ENCODE results near the gene VEZT. TPM values are rescaled to one million over a fixed set of nuclear protein-coding genes. Genes with fewer than 3 reads are reported as not detected.
A peak's percentile ranks its signal among the peaks of the same experiment; 100 is the strongest.

VEZT gene
- total RNA-seq, 2 donors from 2014 or later: 146 to 201 TPM

GRCh38 chr12:95224202-95225170 lies 6.9 kb downstream of the VEZT start:
- Histone ChIP-seq H3K27ac (ENCODE audit: low read depth, low read length) (no peak overlapping the region), H3K9me3 (ENCODE audit: control insufficient read depth, low read length) (no peaks in the 10 kb centered on the region), H3K36me3 (ENCODE audit: control insufficient read depth, insufficient read depth, low read length) (peaks cover 50% of the 10 kb centered on the region), H3K4me1 (ENCODE audit: control insufficient read depth, insufficient read depth, low read length) (no peaks in the 10 kb centered on the region), H3K9ac (ENCODE audit: extremely low read depth, low read length, poor library complexity, severe bottlenecking) (no peak overlapping the region), H3K4me3 (ENCODE audit: low read length) (no peak overlapping the region), H3K27me3 (ENCODE audit: control insufficient read depth, insufficient read depth, low read length, poor library complexity, severe bottlenecking) (no peaks in the 10 kb centered on the region)
- TF ChIP-seq, protein P1, sequence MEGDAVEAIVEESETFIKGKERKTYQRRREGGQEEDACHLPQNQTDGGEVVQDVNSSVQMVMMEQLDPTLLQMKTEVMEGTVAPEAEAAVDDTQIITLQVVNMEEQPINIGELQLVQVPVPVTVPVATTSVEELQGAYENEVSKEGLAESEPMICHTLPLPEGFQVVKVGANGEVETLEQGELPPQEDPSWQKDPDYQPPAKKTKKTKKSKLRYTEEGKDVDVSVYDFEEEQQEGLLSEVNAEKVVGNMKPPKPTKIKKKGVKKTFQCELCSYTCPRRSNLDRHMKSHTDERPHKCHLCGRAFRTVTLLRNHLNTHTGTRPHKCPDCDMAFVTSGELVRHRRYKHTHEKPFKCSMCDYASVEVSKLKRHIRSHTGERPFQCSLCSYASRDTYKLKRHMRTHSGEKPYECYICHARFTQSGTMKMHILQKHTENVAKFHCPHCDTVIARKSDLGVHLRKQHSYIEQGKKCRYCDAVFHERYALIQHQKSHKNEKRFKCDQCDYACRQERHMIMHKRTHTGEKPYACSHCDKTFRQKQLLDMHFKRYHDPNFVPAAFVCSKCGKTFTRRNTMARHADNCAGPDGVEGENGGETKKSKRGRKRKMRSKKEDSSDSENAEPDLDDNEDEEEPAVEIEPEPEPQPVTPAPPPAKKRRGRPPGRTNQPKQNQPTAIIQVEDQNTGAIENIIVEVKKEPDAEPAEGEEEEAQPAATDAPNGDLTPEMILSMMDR (conservative IDR thresholded peaks at IDR 0.05): no peak
- DNase-seq: no peak
- Mint-ChIP-seq H3K27ac (no peak overlapping the region), H3K36me3 (ENCODE audit: low read depth) (peaks cover 42% of the 10 kb centered on the region), H3K27me3 (ENCODE audit: insufficient read depth) (no peaks in the 10 kb centered on the region), H3K4me1 (peaks cover 38% of the 10 kb centered on the region), H3K9me3 (peaks cover 2% of the 10 kb centered on the region), H3K4me3 (no peak overlapping the region)
- 93 to 94% methylated on average over 5 to 8 of the region's 8 CpGs for WGBS, 2 experiments (ENCODE audit: insufficient coverage in 1 of 2, insufficient read length in 1 of 2)

GRCh38 chr12:95225645-95226212 lies 8.1 kb downstream of the VEZT start:
- H3K27ac Mint-ChIP-seq: no peak overlapping the region
- H3K27ac ChIP-seq (ENCODE audit: low read depth, low read length): no peak overlapping the region

GRCh38 chr12:95227818-95228356 lies 10.3 kb downstream of the VEZT start:
- Histone ChIP-seq H3K27ac (ENCODE audit: low read depth, low read length) (no peak overlapping the region), H3K27me3 (ENCODE audit: control insufficient read depth, insufficient read depth, low read length, poor library complexity, severe bottlenecking) (no peaks in the 10 kb centered on the region), H3K9me3 (ENCODE audit: control insufficient read depth, low read length) (peaks cover 9% of the 10 kb centered on the region), H3K36me3 (ENCODE audit: control insufficient read depth, insufficient read depth, low read length) (peaks cover 43% of the 10 kb centered on the region), H3K4me3 (ENCODE audit: low read length) (peak overlapping the region; percentile 34), H3K9ac (ENCODE audit: extremely low read depth, low read length, poor library complexity, severe bottlenecking) (no peak overlapping the region), H3K4me1 (ENCODE audit: control insufficient read depth, insufficient read depth, low read length) (peaks cover 4% of the 10 kb centered on the region)
- H3K9me3 Mint-ChIP-seq: peaks cover 6% of the 10 kb centered on the region
- TF ChIP-seq, protein P1 (conservative IDR thresholded peaks at IDR 0.05): no peak
- H3K4me3 Mint-ChIP-seq: no peak overlapping the region
- peaks cover 39% of the 10 kb centered on the region for H3K36me3 Mint-ChIP-seq (ENCODE audit: low read depth)
- no peak for DNase-seq
- 86 to 100% methylated on average over 1 of the region's 3 CpGs for whole genome bisulfite sequencing, 2 experiments (ENCODE audit: insufficient coverage in 1 of 2, insufficient read length in 1 of 2)
- H3K27ac Mint-ChIP-seq: peak overlapping the region; percentile 19
- no peaks in the 10 kb centered on the region for H3K27me3 Mint-ChIP-seq (ENCODE audit: insufficient read depth)
- peaks cover 37% of the 10 kb centered on the region for H3K4me1 Mint-ChIP-seq

More at GRCh38 chr12:95225645-95226212, 8.1 kb downstream of the VEZT start:
- peaks cover 33% of the 10 kb centered on the region for H3K36me3 Mint-ChIP-seq (ENCODE audit: low read depth)
- no peaks in the 10 kb centered on the region for H3K27me3 ChIP-seq (ENCODE audit: control insufficient read depth, insufficient read depth, low read length, poor library complexity, severe bottlenecking)
- DNase-seq: no peak
- H3K4me3 ChIP-seq (ENCODE audit: low read length): no peak overlapping the region
- TF ChIP-seq, protein P1 (conservative IDR thresholded peaks at IDR 0.05): no peak
- H3K4me1 Mint-ChIP-seq: peaks cover 45% of the 10 kb centered on the region
- no peaks in the 10 kb centered on the region for H3K27me3 Mint-ChIP-seq (ENCODE audit: insufficient read depth)
- WGBS, 2 experiments (ENCODE audit: insufficient coverage in 1 of 2, insufficient read length in 1 of 2): 90% methylated on average over 1 of the region's 1 CpG
- no peaks in the 10 kb centered on the region for H3K9me3 Mint-ChIP-seq
- no peak overlapping the region for H3K9ac ChIP-seq (ENCODE audit: extremely low read depth, low read length, poor library complexity, severe bottlenecking)
- no peaks in the 10 kb centered on the region for H3K9me3 ChIP-seq (ENCODE audit: control insufficient read depth, low read length)
- no peak overlapping the region for H3K4me3 Mint-ChIP-seq
- peaks cover under 1% of the 10 kb centered on the region for H3K4me1 ChIP-seq (ENCODE audit: control insufficient read depth, insufficient read depth, low read length)
- H3K36me3 ChIP-seq (ENCODE audit: control insufficient read depth, insufficient read depth, low read length): peaks cover 40% of the 10 kb centered on the region

Data from endodermal cell (in vitro differentiated cells).